SK-N-SH (cell line): ENCODE results near the gene PLEKHA8. TPM values are rescaled to one million over a fixed set of nuclear protein-coding genes. Genes with fewer than 3 reads are reported as not detected.

Experiments
- polyA plus RNA-seq, 3 experiments: library from polyadenylated mRNA; depleted of rRNA; stranded (reverse); fragments of >200 nt; gene quantifications; 2 replicates each; pipeline ENCODE4 v1.2.3, GENCODE V29; 2012
- small RNA-seq, 7 experiments: library from RNA; depleted of rRNA; stranded (forward); fragments of <200 nt; gene quantifications; one replicate each; pipeline ENCODE3, GENCODE V24; 2012

PLEKHA8 gene
- polyA plus RNA-seq, 1 of the 3 experiments (the other 2 are of a cell fraction), result 4.9 TPM

Small RNAs within 50 kb of the gene (small RNA-seq; reads per million reads assigned to genes)
- 0 reads per million in 7 experiments for gene RPS27P16

Other genes starting within 250 kb of the PLEKHA8 start
- gene WIPF3, start 221.9 kb upstream of the PLEKHA8 start, polyA plus RNA-seq (2012; rRNA removed), result 0.02 TPM in 2 replicates
- 64.3 and 87.0 TPM in 2 replicates for gene SCRN1, start 38.6 kb upstream of the PLEKHA8 start, polyA plus RNA-seq (2012; rRNA removed)
- 15.7 and 24.4 TPM in 2 replicates for gene FKBP14, start 1.7 kb upstream of the PLEKHA8 start, polyA plus RNA-seq (2012; rRNA removed)
- gene MTURN, start 106.6 kb downstream of the PLEKHA8 start, polyA plus RNA-seq (2012; rRNA removed), result 9.0 and 12.9 TPM in 2 replicates